Measurements from ENCODE around the gene OPN5.
"Not testable (repeated sequence)": the region's sequence is repeated elsewhere in the genome, so short reads cannot be mapped to it uniquely, and the experiment has no call there.

Gene OPN5

GRCh38 chr6:47781732-47782131 lies at the start of gene OPN5:
Gene OPN5 (plus strand): TSS chr6:47782032. CDS start chr6:47782067, 35 bp downstream.
- DNase-seq (ENCODE audit: low read depth in 4 of 4, low spot score in 1 of 4), result no peak

- DNase-seq (ENCODE audit: low read depth in 4 of 4, low spot score in 1 of 4), result no peak
These were observed 47.8 kb upstream of the OPN5 start for GRCh38 chr6:47733879-47734558.

- DNase-seq (ENCODE audit: low read depth in 4 of 4, low spot score in 1 of 4), result no peak
These were observed 46.9 kb upstream of the OPN5 start for GRCh38 chr6:47734831-47735481.

GRCh38 chr6:47736083-47736700 lies 45.6 kb upstream of the OPN5 start:
- DNase-seq (ENCODE audit: low read depth in 4 of 4, low spot score in 1 of 4), result no peak

GRCh38 chr6:47737406-47737805 lies 44.4 kb upstream of the OPN5 start:
- DNase-seq (ENCODE audit: low read depth in 4 of 4, low spot score in 1 of 4), result no peak

- no peak for DNase-seq (ENCODE audit: low read depth in 4 of 4, low spot score in 1 of 4)
These were observed 41.1 kb upstream of the OPN5 start for GRCh38 chr6:47740714-47741113.

GRCh38 chr6:47741807-47742206 lies 40.0 kb upstream of the OPN5 start:
- DNase-seq (ENCODE audit: low read depth in 4 of 4, low spot score in 1 of 4), result no peak

- no peak for DNase-seq (ENCODE audit: low read depth in 4 of 4, low spot score in 1 of 4)
These were observed 38.1 kb upstream of the OPN5 start for GRCh38 chr6:47743744-47744143.

- DNase-seq (ENCODE audit: low read depth in 4 of 4, low spot score in 1 of 4), result not testable (repeated sequence)
These were observed 36.6 kb upstream of the OPN5 start for GRCh38 chr6:47745269-47745668.

- DNase-seq (ENCODE audit: low read depth in 4 of 4, low spot score in 1 of 4), result no peak
These were observed 32.1 kb upstream of the OPN5 start for GRCh38 chr6:47749757-47750156.

- DNase-seq (ENCODE audit: low read depth in 4 of 4, low spot score in 1 of 4), result no peak
These were observed 29.0 kb upstream of the OPN5 start for GRCh38 chr6:47752801-47753200.

- no peak for DNase-seq (ENCODE audit: low read depth in 4 of 4, low spot score in 1 of 4)
These were observed 22.5 kb upstream of the OPN5 start for GRCh38 chr6:47759364-47759763.

GRCh38 chr6:47762502-47762901 lies 19.3 kb upstream of the OPN5 start:
- no peak for DNase-seq (ENCODE audit: low read depth in 4 of 4, low spot score in 1 of 4)

GRCh38 chr6:47766445-47766844 lies 15.4 kb upstream of the OPN5 start:
- no peak for DNase-seq (ENCODE audit: low read depth in 4 of 4, low spot score in 1 of 4)

GRCh38 chr6:47767102-47767501 lies 14.7 kb upstream of the OPN5 start:
- DNase-seq (ENCODE audit: low read depth in 4 of 4, low spot score in 1 of 4), result no peak

- no peak for DNase-seq (ENCODE audit: low read depth in 4 of 4, low spot score in 1 of 4)
These were observed 11.8 kb upstream of the OPN5 start for GRCh38 chr6:47769982-47770381.

- no peak for DNase-seq (ENCODE audit: low read depth in 4 of 4, low spot score in 1 of 4)
These were observed 9.5 kb upstream of the OPN5 start for GRCh38 chr6:47772359-47772758.

GRCh38 chr6:47773005-47773404 lies 8.8 kb upstream of the OPN5 start:
- DNase-seq (ENCODE audit: low read depth in 4 of 4, low spot score in 1 of 4), result no peak

GRCh38 chr6:47780510-47781356 lies 1.1 kb upstream of the OPN5 start:
- peak in 2 of 4 experiments; percentile 3 to 14 for DNase-seq (ENCODE audit: low read depth in 4 of 4, low spot score in 1 of 4)

GRCh38 chr6:47785182-47785581 lies 3.4 kb downstream of the OPN5 start:
- DNase-seq (ENCODE audit: low read depth in 4 of 4, low spot score in 1 of 4), result no peak
